Cerebellar nuclear complex (tissue), 1 donor: ENCODE measurements around the gene MMP24.
A peak's percentile ranks its signal among the peaks of the same experiment; 100 is the strongest.

Experiments
- DNase-seq, 2 experiments: peaks; one replicate each; lab custom pipeline; 2025; lab: John Stamatoyannopoulos, UW

MMP24 gene

DNA sequence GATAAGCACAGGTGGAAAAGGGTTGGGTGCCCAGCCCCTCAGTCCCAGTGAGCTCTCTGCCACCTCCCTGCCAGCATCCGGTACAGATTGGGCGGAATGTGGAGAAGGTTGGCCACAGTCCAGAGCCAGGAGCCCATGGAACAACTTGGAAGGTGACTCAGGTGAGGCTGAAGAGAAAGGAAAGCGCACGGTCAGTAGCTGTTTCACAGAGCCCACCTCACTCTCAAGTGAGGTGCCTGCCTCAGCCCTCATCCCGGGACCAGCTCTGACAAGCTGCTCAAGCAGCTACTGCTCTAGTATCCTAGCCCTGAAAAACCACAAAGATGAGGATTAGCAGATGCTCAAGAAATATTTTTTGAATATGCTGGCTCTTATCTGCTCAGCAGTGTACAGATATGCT lies 52.5 kb downstream of the MMP24 start:
- no peak for DNase-seq

DNA sequence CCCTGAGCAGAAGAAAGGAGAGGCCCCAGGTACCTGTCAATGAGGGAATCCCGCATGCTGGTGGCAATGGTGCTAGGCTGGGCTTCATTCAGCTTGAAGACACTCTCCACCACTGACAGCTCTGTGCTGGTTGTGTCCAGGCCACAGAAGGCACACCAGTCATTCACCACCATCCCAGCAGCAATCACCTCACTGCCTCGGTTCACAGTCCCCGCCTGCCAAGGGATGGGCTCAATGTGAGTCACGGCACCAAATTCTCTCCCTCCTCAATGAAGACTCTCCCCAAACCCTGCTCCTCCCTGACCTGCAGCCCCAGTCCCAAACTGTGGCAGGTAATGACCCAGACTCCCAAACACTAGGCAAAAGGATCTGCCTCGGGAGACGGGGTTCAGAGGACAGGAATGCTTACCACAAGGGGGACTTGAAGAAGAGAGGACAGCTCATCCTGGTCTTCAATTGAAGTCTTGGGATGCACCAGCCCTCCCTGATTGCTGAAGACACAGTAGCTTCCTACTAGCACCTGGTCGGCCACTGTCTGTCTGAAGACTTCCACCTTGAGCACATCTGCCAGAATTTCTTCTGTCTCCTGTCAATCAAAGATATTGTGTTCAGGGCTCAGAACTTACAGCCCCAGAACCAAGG lies 53.2 kb downstream of the MMP24 start:
- DNase-seq = no peak

DNA sequence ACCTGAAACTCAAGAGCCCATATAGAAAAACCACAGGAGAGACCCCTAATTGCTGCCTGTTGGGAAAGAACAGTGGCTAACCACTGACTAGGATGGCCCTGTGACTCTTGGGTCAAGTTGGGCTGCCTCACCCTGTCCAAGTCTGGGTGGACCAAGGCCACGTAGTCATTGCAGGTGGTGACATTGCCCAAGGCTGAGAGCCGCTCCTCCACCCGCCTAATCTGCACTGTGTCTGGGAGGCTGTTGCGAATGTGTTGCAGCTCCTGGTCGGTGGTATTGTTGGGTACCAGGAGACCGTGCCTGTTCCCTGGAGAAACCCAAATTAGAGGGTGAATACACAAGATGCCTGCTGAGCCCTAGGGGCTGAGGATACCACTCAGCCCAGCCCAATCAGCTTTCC lies 54.0 kb downstream of the MMP24 start:
- DNase-seq = no peak

DNA sequence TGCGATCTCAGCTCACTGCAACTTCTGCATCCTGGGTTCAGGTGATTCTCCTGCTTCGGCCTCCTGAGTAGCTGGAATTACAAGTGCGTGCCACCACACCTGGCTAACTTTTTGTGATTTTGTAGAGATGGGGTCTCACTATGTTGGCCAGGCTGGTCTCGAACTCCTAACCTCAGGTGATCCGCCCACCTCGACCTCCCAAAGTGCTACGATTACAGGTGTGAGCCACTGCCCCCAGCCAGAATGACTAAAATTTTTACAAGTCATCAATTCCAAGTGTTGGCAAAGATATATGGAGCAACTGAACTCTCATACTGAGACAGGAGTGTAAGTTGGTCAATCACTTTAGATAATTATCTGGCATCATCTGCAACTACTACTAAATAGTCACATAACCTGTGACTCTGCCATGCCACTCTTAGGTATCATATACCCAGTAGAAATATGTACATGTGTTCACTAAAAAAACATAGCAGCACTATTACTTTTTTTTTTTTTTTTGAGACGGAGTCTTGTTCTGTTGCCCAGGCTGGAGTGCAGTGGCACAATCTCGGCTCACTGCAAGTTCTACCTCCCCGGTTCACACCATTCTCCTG lies 55.1 kb downstream of the MMP24 start:
- no peak for DNase-seq

DNA sequence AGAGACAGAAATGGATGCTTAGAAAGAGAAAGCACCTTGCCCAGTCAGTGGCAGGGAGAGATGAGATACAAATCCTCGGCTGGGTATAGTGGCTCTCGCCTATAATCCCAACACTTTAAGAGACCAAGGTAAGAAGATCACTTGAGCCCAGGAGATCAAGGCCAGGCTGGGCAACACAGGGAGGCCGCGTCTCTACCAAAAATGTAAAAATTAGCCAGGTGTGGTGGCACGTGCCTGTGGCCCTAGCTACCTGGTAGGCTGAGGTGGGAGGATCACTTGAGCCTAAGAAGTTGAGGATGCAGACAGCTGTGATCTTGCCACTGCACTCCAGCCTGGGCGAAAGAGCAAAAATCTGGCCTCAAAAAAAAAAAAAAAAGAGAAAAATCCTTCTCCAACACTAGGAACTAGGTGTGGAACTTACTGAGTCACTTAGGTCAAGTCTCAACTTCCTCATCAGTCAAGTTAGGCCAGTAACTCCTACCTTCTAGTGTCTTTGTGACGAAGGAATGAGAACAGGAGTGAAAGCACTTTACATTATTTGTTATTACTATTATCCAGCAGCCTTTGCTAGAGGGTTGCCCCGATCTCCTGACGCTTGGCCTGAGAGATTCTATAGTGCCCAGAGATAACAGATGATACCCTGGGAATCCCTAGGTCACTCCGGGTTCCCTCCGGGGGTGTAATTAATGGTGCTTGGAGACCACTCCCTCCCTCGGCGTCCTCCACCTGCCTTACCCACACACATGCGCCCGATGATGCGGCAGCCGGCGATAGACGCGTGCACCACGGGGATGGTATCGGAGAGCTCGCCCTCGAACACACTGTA lies 57.2 kb downstream of the MMP24 start:
- DNase-seq = no peak

DNA sequence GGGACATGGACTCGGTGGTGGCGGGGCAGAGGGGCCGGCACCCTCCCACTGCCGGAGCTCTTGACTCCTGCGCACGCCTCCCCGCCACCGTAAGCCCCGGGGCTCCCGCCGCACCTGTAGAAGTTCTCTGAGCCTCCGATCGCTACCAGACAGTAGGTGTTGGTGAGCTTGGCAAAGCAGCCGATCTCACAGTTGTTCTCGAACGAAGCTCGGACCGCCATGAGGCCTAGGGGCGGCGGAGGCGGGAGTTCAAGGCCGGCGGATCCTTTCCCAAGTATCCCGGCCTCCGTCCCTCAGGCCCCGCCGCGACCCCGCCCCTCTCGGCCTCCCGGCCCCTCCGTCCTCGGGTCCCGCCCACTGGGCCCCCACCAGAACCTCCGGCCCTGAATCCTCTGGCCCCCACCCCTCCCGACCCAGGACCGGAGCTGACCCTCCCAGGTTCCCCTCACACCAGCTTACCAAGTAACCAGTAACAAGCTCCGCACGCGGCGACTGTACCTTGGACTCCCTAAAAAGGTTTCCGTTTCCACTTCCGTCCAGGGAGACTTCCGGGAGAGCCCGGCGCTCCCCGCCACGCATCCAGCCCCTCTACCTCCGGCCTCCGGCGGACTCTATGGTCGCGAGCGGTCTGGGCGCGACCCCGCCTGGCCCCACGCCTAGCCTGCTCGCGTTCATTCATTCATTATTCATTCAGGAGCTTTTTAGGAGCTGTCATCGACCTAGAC lies 57.9 kb downstream of the MMP24 start, which contains the start of gene EIF6:
TSS of gene EIF6 (minus strand) at position 506 of the 725 bp plus-strand sequence. CDS start at position 221, 285 bp downstream.
- peak in 1 of 2 experiments; percentile 56 for DNase-seq

DNA sequence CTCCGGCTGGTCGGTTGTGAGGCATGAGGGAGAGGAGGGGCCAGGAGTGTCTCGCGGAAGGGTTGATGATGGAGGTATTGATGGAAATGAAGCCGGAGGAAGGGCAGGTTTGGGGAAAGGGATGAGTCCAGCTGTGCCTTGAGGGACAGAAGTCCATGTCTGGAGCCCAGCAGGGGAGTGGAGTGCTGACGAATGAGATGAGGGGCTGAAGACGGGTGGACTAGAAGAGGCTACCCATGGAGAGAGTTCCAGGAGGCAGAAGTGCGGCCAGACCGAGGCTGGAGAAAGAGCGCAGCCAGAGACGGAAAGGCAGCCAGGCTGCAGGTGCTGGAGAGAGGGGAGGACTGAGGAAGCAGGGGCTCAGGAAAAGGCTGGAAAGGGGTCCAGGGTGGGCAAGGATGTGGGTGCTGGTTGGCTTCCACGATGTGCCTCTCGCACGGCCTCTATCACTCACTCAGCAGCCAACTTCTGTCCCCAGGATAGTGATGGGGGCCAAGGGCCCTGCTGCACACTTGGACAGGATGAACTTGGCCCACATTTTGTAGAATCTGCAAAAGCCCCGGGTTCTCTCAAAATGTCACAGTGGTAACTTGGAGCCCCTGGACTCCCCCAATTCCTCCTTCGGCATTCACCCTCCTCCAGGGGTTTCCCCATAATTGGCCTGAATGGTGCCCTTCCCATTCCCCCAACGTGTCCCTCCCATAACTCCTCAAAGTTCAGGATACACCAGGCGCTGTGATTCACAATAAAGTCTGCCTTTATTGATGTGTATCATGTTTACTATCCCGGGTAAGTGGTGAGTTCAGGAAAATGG lies 58.7 kb downstream of the MMP24 start:
- DNase-seq = no peak

DNA sequence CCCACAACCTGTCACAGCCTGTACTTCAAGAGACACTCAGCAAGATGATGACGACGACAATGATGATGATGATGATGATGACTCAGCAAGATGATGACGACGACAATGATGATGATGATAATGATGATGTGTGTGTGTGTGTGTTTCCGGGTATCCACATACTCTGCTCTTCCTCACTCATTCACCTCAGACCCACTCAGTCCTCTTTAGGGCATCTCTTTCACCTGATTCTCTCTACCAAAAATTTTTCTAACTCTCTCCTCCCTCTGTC lies 59.3 kb downstream of the MMP24 start:
- no peak for DNase-seq

DNA sequence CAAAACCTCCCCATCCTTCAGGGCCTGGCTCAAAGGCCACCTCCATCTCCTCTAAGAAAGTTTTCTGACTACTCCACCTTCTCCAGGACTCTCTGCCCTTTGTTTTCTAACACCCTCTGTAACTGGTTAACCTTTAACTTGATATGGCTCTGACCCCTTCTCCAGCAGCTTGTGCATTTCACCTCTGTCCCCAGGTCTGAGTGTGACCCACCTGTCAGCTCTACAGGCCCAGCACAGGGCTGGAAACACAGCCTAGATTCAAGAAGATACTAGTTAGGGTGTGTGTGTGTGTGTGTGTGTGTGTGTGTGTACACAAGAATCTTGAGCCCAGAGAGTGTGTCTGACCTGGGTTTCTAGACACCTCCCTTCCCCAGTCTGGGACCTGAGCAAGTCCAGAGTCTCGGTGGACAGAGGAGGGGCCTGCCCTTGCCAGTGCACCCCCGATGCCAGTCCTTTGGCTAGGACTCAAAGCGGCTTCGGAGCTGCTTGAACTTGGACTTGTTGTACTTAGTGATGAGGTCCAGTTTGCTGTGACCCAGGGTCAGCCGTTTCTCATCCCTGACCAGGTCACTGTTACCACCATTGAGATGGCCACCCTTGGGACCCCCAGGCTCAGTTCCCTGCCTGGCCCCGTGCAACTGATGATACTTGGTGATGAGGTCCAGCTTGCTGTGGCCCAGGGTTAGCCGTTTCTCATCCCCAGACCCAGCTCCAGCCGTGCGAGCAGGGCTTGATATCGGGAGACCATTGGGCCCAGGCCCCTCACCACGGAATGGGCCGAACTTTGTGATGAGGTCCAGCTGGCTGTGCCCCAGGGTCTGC lies 59.8 kb downstream of the MMP24 start:
- no peak for DNase-seq

DNA sequence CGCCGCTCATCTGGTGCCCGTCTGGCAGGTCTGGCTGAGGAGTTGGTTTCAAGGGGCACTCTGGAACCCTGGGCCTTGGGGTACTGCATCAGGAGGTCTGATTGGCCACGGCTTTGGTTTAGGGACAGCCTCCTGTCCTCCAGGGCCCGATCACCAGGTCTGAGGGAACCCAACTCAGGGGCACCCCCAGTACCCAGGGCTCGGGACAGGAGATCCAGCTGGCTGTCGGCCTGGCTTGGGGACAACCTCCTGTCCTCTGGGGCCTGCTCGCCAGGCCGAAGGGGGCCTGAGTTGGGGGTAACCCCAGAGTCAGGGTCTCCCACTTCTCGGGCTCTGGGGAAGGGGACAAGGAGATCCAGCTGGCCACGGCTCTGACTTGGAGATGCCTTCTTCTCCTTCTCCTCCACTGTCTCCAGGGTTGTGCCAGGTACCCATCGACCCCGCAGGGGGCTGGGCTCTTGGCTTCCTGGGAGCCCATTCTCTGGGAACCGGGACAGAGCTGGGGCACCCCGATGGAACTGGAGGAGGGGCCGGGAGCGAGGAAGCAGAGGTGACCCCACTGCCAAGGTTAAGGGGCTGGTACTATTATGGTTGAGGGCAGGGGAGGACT lies 60.5 kb downstream of the MMP24 start:
- DNase-seq = no peak

DNA sequence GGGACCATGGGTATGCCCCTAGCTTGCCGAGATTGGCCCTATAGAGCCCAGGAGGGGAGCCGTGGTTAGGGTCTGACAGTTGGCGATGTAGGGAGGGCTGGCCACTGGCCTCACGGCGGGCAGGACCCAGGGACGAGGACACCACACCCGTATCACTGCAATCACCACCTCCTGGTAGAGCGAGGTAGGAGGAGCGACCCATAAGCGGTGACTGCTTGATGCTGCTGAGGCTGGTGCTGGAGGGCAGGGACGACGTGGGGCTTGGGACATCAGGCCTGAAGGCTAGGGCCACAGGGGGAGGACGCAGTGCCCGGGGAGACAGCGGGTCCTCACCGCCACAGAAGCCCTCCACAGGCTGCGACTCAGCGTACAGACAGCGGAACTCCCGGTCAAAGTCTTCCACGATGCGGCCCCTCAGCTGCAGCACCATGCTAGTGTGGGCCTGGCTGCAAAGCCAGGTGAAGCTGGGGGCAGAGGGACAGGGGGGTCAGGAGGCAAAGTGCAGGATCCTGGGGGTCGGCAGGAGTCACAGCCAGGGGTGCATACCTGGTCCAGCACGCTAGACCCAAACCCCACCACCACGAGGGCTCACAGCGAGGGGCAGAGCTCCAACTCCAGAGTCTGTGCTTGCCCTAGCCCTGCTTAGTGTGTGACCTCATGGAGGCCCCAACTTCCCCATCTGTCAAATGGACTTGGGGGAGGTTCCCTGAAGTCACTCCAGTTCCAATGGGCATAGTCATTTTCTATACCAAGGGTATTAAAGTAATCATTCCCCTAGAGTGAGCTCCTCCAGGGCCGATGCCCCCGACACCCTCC lies 61.2 kb downstream of the MMP24 start:
- DNase-seq = no peak

DNA sequence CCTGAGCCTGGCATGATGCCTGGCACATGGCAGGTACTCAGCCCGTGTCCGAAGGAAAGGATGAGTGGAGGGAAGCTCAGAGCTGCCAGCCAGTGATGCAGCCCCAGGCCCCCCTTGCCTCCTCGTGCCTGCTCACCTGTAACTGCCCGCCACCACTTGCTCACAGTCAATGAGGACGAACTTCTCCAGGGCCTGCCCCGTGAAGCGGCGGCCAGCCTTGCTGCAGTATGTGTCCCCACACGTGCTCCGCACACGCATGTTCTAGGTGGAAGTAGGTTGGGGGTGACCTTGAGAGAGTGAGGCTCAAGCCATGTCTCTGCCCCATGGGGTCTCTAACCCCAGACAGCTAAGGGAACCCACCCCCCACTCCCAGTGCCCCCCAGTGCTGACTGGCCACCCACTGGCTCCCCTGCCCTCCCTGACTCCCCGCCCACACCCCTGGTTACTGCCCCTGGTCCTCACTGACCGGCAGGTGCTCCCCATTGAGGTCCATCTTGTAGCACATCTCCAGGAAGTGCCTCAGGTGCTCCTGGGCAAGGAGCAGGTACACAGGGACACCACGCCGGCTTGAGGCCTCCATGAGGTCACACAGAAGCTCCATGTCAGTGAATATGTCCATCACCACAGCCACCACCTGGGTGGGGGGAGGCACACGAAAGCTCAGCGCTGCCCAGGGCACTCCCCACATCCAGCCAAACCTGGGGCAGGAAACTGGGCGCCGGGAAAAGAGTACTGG lies 62.0 kb downstream of the MMP24 start:
- no peak for DNase-seq

DNA sequence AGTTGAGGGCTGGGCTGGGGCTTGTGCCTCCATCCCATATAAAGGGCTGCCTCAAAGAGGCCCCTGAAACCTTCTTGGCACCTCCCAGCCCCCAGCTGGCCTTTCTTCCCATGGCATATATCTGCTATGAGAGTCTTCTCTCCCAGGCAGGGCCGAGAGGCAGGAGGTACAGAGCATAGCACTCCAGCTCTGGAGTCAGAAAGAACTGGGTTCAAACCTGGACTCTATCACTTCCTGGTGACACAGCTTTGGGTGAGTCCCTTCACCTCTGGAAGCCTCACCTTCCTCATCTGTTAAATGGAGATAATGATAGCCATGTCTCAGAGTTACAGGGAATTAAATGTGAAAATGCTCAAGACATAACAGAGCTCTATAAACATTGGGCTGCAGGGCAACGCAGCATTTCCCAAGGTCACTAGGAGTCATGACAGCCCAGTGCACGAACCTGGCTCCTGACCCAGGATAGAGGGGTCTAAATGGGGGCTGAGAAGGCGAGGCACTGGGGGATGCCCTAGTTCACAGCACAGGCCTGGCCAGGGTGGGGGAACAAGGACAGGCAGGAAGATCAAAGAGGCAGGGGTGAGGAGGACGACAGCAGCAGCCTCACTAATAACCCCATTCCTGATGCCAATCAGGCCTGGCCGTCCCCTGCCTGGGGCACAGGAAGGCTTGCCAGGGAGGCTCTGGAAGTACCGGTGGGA lies 63.8 kb downstream of the MMP24 start:
- DNase-seq = no peak

DNA sequence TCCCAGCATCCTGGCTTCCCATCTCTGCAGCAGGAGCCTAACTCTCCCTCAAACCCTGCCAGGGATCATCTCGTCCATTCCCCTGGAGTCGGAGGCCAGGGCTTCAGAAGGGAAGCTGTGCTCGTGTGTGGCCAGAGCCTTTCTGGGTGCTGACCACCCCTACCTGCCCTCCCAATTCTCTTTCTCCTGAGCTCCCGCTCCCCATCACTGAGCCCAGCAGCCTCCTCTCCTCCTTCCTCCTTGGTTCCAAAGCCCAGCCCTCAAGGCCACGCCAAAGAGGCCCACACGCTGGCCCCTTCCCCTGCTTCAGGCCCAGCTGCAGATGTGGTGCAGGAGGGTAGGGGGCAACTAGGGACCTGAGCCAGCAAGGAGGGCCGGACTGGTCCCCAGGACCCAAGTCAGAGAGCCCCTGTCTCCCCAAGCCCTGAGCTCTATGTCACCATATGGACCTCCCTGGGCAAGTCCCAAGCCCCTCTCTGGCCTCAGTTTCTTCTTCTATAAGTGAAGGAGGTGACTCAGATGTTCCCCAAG lies 64.5 kb downstream of the MMP24 start:
- DNase-seq = no peak

DNA sequence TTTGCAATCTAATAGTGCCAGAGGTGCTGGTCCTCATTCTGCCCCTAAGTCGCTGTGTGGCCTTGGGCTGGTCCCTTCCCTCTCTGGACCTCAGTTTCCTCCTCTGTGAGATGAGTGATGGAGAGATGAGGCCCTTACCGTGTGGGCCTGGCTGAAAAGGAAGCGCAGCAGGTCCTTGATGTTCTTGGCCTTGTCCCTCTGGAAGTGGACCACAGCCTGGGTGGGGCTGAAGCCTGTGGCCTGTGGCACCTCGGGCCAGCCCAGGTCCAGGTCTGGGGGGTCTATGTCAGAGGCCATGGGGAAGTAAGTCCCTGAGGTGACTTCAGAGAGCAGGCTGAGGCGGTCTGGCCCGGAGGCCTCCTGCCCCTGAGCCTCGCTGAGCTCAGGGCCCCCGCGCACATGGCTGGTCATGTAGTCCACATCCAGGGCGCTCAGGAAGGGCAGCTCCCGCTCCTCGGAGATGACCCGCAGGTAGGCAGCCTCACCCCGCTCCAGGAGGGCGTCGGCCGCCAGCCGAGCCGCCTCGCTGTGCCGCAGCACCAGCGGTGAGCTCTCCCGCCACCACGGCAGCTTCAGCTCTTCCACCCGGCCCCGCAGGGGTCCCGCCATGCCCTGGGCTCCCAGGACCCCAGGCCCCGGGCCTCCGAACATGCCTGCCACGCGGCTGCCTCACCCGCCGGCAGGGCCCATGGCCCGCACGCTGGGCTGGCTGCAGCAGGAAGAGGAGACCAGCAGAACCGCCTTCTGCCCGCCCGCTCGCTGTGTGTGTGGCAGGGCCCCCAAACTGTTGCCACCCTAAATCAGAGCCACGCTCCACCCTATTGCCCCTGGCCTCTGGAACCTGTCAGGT lies 65.4 kb downstream of the MMP24 start, which contains the start of gene FAM83C:
TSS of gene FAM83C (minus strand) at position 772 of the 850 bp plus-strand sequence. CDS start at position 651, 121 bp downstream.
- no peak for DNase-seq

DNA sequence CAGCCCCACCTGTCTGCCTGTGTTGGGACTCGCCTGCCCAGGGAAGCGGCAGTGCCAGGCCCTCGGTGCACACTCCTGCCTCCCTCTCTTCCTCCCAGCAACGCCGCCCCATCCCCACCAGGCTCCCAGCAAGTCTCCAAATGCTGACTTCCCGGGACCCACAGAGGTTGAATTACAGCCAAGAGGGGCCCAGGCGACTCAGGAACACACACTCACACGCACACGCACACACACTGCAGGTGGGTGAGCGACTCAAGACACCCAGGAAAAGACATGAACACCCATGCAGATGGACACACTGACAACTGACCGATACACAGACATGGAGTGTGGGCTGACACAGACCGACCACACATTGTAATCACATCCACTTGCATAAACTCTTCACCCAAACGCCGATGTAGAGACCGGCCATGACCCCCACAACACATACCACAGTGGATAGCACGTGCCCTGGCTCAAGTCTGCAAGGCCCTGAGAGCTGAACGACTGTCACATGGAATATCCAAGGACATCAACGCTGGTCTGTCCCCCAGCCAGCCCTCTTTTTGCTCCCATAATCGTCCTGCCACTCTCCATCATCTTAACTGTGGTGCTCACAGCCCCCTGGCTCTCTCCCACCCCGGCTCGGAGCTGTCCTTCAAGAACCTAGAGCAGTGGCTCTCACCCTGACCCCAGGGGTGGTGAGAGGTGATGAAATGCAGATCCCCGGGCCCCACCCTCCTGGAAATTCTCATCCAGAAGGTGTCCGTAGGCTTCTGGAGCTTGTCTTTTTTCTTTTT lies 66.2 kb downstream of the MMP24 start:
- DNase-seq = no peak
